ENCODE data around the gene DAND5. TPM values are rescaled to one million over a fixed set of nuclear protein-coding genes. Genes with fewer than 3 reads are reported as not detected.

The DAND5 gene
- total RNA-seq, 2 experiments from 2014 or later: 0.21 to 0.26 TPM

- Mint-ChIP-seq H3K27ac (no peak overlapping the region), H3K36me3 (no peaks in the 10 kb centered on the region), H3K27me3 (peaks cover 16% of the 10 kb centered on the region), H3K9me3 (ENCODE audit: low read depth) (no peaks in the 10 kb centered on the region), H3K4me3 (no peak overlapping the region), H3K4me1 (no peaks in the 10 kb centered on the region)
- CTCF ChIA-PET: interaction anchor here (0.6 to 3.6 kb wide), 6 partner anchors 23 to 90 kb away, joined by 3 to 17 read pairs (median 6); no protein-coding TSS in a partner anchor
- ATAC-seq (no peak), DNase-seq (no peak)
These were observed 35.9 kb downstream of the DAND5 start for GRCh38 chr19:13005253-13005652.

- H3K4me3 Mint-ChIP-seq: no peak overlapping the region
- no peaks in the 10 kb centered on the region for H3K36me3 Mint-ChIP-seq
- H3K27me3 Mint-ChIP-seq: peaks cover 23% of the 10 kb centered on the region
- no peaks in the 10 kb centered on the region for H3K9me3 Mint-ChIP-seq (ENCODE audit: low read depth)
- DNase-seq (no peak), ATAC-seq (no peak)
- no peaks in the 10 kb centered on the region for H3K4me1 Mint-ChIP-seq
- no peak overlapping the region for H3K27ac Mint-ChIP-seq
- CTCF ChIA-PET: interaction anchor here (0.7 to 3.6 kb wide), 5 partner anchors 23 to 98 kb away, joined by 3 to 17 read pairs (median 6); no protein-coding TSS in a partner anchor
These were observed 36.5 kb downstream of the DAND5 start for GRCh38 chr19:13005861-13006370.

GRCh38 chr19:13006431-13007281 lies 37.3 kb downstream of the DAND5 start:
- DNase-seq: no peak
- ATAC-seq: no peak
- Mint-ChIP-seq H3K27me3 (peaks cover 29% of the 10 kb centered on the region), H3K36me3 (no peaks in the 10 kb centered on the region), H3K4me3 (no peak overlapping the region), H3K4me1 (no peaks in the 10 kb centered on the region), H3K9me3 (ENCODE audit: low read depth) (no peaks in the 10 kb centered on the region), H3K27ac (no peak overlapping the region)
- CTCF ChIA-PET: interaction anchor here (0.7 to 3.6 kb wide), 3 partner anchors 29 to 98 kb away, joined by 3 to 17 read pairs (median 6); no protein-coding TSS in a partner anchor

GRCh38 chr19:13007292-13008045 lies 38.1 kb downstream of the DAND5 start:
- peaks cover under 1% of the 10 kb centered on the region for H3K4me1 Mint-ChIP-seq
- ATAC-seq (no peak), DNase-seq (no peak)
- no peak overlapping the region for H3K4me3 Mint-ChIP-seq
- no peaks in the 10 kb centered on the region for H3K36me3 Mint-ChIP-seq
- no peak overlapping the region for H3K27ac Mint-ChIP-seq
- peaks cover 36% of the 10 kb centered on the region for H3K27me3 Mint-ChIP-seq
- no peaks in the 10 kb centered on the region for H3K9me3 Mint-ChIP-seq (ENCODE audit: low read depth)
- CTCF ChIA-PET: interaction anchor here (0.7 to 3.6 kb wide), 2 partner anchors 26 to 54 kb away, joined by 3 to 17 read pairs; no protein-coding TSS in a partner anchor

GRCh38 chr19:13008926-13009787 lies 39.8 kb downstream of the DAND5 start:
- peaks cover 11% of the 10 kb centered on the region for H3K4me1 Mint-ChIP-seq
- CTCF ChIA-PET: interaction anchor here (1.2 to 2.0 kb wide), 2 partner anchors 52 to 84 kb away, joined by 5 read pairs; no protein-coding TSS in a partner anchor
- H3K4me3 Mint-ChIP-seq: no peak overlapping the region
- H3K27me3 Mint-ChIP-seq: peaks cover 52% of the 10 kb centered on the region
- H3K27ac Mint-ChIP-seq: no peak overlapping the region
- DNase-seq (no peak), ATAC-seq (no peak)
- no peaks in the 10 kb centered on the region for H3K9me3 Mint-ChIP-seq (ENCODE audit: low read depth)
- H3K36me3 Mint-ChIP-seq: peaks cover 2% of the 10 kb centered on the region

GRCh38 chr19:13010038-13010991 lies 40.9 kb downstream of the DAND5 start:
- CTCF ChIA-PET: interaction anchor here (2.0 kb wide), 1 partner anchor 83 kb away, joined by 5 read pairs; no protein-coding TSS in a partner anchor
- Mint-ChIP-seq H3K27me3 (peaks cover 62% of the 10 kb centered on the region), H3K9me3 (ENCODE audit: low read depth) (no peaks in the 10 kb centered on the region), H3K36me3 (peaks cover 2% of the 10 kb centered on the region), H3K4me3 (no peak overlapping the region), H3K27ac (no peak overlapping the region), H3K4me1 (peaks cover 11% of the 10 kb centered on the region)
- ATAC-seq (no peak), DNase-seq (no peak)

GRCh38 chr19:13010992-13011652 lies 41.7 kb downstream of the DAND5 start:
- no peaks in the 10 kb centered on the region for H3K9me3 Mint-ChIP-seq (ENCODE audit: low read depth)
- no peak overlapping the region for H3K27ac Mint-ChIP-seq
- peaks cover 68% of the 10 kb centered on the region for H3K27me3 Mint-ChIP-seq
- peaks cover 11% of the 10 kb centered on the region for H3K4me1 Mint-ChIP-seq
- ATAC-seq (no peak), DNase-seq (no peak)
- no peak overlapping the region for H3K4me3 Mint-ChIP-seq
- peaks cover 2% of the 10 kb centered on the region for H3K36me3 Mint-ChIP-seq
- CTCF ChIA-PET: interaction anchor here (0.8 to 2.0 kb wide), 2 partner anchors 23 to 82 kb away, joined by 3 to 5 read pairs; no protein-coding TSS in a partner anchor

GRCh38 chr19:13011653-13012389 lies 42.4 kb downstream of the DAND5 start:
- CTCF ChIA-PET: interaction anchor here (0.8 to 2.0 kb wide), 2 partner anchors 22 to 82 kb away, joined by 3 to 5 read pairs; no protein-coding TSS in a partner anchor
- DNase-seq (no peak), ATAC-seq (no peak)
- Mint-ChIP-seq H3K4me1 (peaks cover 11% of the 10 kb centered on the region), H3K9me3 (ENCODE audit: low read depth) (no peaks in the 10 kb centered on the region), H3K27ac (no peak overlapping the region), H3K4me3 (no peak overlapping the region), H3K36me3 (peaks cover 2% of the 10 kb centered on the region), H3K27me3 (peaks cover 75% of the 10 kb centered on the region)

GRCh38 chr19:13012390-13012689 lies 43.0 kb downstream of the DAND5 start:
- Mint-ChIP-seq H3K36me3 (peaks cover 2% of the 10 kb centered on the region), H3K27ac (peak overlapping the region; percentile 58), H3K4me3 (peak overlapping the region; percentile 38), H3K27me3 (peaks cover 81% of the 10 kb centered on the region), H3K9me3 (ENCODE audit: low read depth) (no peaks in the 10 kb centered on the region), H3K4me1 (peaks cover 11% of the 10 kb centered on the region)
- CTCF ChIA-PET: interaction anchor here (1.9 kb wide), 1 partner anchor 49 kb away, joined by 10 read pairs; no protein-coding TSS in a partner anchor
- ATAC-seq (no peak), DNase-seq (no peak)

GRCh38 chr19:13012690-13013608 lies 43.6 kb downstream of the DAND5 start:
- DNase-seq: peak; percentile 51
- peak overlapping the region; percentile 38 for H3K4me3 Mint-ChIP-seq
- H3K27ac Mint-ChIP-seq: peak overlapping the region; percentile 58
- ATAC-seq: peak; percentile 33
- H3K27me3 Mint-ChIP-seq: peaks cover 84% of the 10 kb centered on the region
- peaks cover 2% of the 10 kb centered on the region for H3K36me3 Mint-ChIP-seq
- H3K9me3 Mint-ChIP-seq (ENCODE audit: low read depth): no peaks in the 10 kb centered on the region
- H3K4me1 Mint-ChIP-seq: peaks cover 11% of the 10 kb centered on the region
- CTCF ChIA-PET: interaction anchor here (0.7 to 2.7 kb wide), 8 partner anchors 21 to 252 kb away, joined by 3 to 19 read pairs (median 4); no protein-coding TSS in a partner anchor
